CD4-positive, alpha-beta T cell (primary cell): Measurements from ENCODE around the gene QKI. TPM values are rescaled to one million over a fixed set of nuclear protein-coding genes. Genes with fewer than 3 reads are reported as not detected.

ENCODE experiments used
- ATAC-seq: fragments of 200-7000 bp; cut with Tn5 transposase; one replicate; pipeline ENCODE4 v1.10.0; 2022; ENCODE audit warnings: mild to moderate bottlenecking; ENCODE audit not compliant: poor library complexity
- CTCF ChIA-PET: fragments of 350-600 bp; sonication (Branson Sonifier 250); formaldehyde crosslinking; loops from one replicate; lab custom pipeline; 2021; ENCODE audit warnings: antibody characterized with exemption, inconsistent platforms; lab: Charles Lee
- POLR2A ChIA-PET: fragments of 350-600 bp; sonication (Branson Sonifier 250); formaldehyde crosslinking; loops from one replicate; lab custom pipeline; 2021; ENCODE audit warnings: antibody characterized with exemption, inconsistent platforms; lab: Charles Lee
- DNase-seq, 14 experiments: peaks; one replicate each; pipeline ENCODE4 v3.0.0-alpha.2; 2013 to 2020; ENCODE audit warnings: mixed read lengths in 2 of 14
- H3K27ac ChIP-seq, 2 donors: one replicate each; pipeline versions ENCODE4 v1.5.1 to v1.7.0; 2013; ENCODE audit warnings: low read length in 2 of 2, low read depth in 1 of 2, mild to moderate bottlenecking in 1 of 2
- H3K27me3 ChIP-seq, 2 experiments: 1 replicate in 1 of 2; 2 replicates in 1 of 2; pipeline versions ENCODE4 v1.6.1 to v1.7.0; 2013; ENCODE audit warnings: low read length in 2 of 2, control low read depth in 1 of 2, mild to moderate bottlenecking in 1 of 2, moderate library complexity in 1 of 2; ENCODE audit not compliant: insufficient read depth in 2 of 2, control insufficient read depth in 1 of 2
- H3K36me3 ChIP-seq: one replicate; pipeline ENCODE4 v1.6.1; 2013; ENCODE audit warnings: low read length, control low read depth; ENCODE audit not compliant: insufficient read depth
- H3K4me1 ChIP-seq: one replicate; pipeline ENCODE4 v1.6.1; 2013; ENCODE audit warnings: low read length, control low read depth; ENCODE audit not compliant: insufficient read depth
- H3K4me3 ChIP-seq: one replicate; pipeline ENCODE4 v1.5.1; 2013; ENCODE audit warnings: mild to moderate bottlenecking, low read length, moderate library complexity
- H3K9me3 ChIP-seq, 2 experiments: 1 replicate in 1 of 2; 2 replicates in 1 of 2; pipeline versions ENCODE4 v1.6.1 to v1.7.0; 2013; ENCODE audit warnings: low read length in 2 of 2, mild to moderate bottlenecking in 2 of 2, control low read depth in 1 of 2, moderate library complexity in 1 of 2; ENCODE audit not compliant: control insufficient read depth in 1 of 2, insufficient read depth in 1 of 2
- H3K27ac Mint-ChIP-seq: one replicate; pipeline ENCODE4 v1.8.0; 2020; ENCODE audit warnings: mixed read lengths
- H3K27me3 Mint-ChIP-seq: one replicate; pipeline ENCODE4 v1.8.0; 2021; ENCODE audit warnings: mixed read lengths
- H3K36me3 Mint-ChIP-seq: one replicate; pipeline ENCODE4 v1.8.0; 2021; ENCODE audit warnings: low read depth, mixed read lengths
- H3K4me1 Mint-ChIP-seq: one replicate; pipeline ENCODE4 v1.8.0; 2021; ENCODE audit warnings: low read depth, mixed read lengths
- H3K4me3 Mint-ChIP-seq: one replicate; pipeline ENCODE4 v1.8.0; 2020; ENCODE audit warnings: mild to moderate bottlenecking, mixed read lengths
- H3K9me3 Mint-ChIP-seq: one replicate; pipeline ENCODE4 v1.8.0; 2020; ENCODE audit warnings: mixed read lengths
- CTCF ChIP-seq: fragments of 200-600 bp; IDR thresholded peaks from one replicate; pipeline ENCODE4 v1.8.0; 2022; ENCODE audit warnings: antibody characterized with exemption, mild to moderate bottlenecking
- intact Hi-C, 2 experiments: fragments of 100-400 bp; cut with DNase I in 1 of 2; cut with micrococcal nuclease in 1 of 2; formaldehyde crosslinking; loops; one replicate each; pipeline versions ENCODE4 v1.15.1 to v1.9.0; 2023 to 2025; cut with DNase I, micrococcal nuclease
- total RNA-seq, 174 experiments: library from RNA in 2 of 174; stranded (reverse) in 2 of 174; gene quantifications; one replicate each; pipeline ENCODE4 v1.2.3 and lab custom pipeline; 2021 to 2026

Gene QKI
- total RNA-seq, 2 experiments from 2014 or later: 60.7 to 67.3 TPM

- CTCF ChIA-PET: interaction anchor here (0.8 to 2.1 kb wide), 2 partner anchors 9 to 15 kb away, joined by 4 to 5 read pairs; no protein-coding TSS in a partner anchor
- DNase-seq (no peak), ATAC-seq (no peak)
- Mint-ChIP-seq H3K9me3 (no peaks in the 10 kb centered on the region), H3K27me3 (no peaks in the 10 kb centered on the region), H3K36me3 (no peaks in the 10 kb centered on the region), H3K4me1 (peaks cover 58% of the 10 kb centered on the region), H3K4me3 (no peak overlapping the region), H3K27ac (no peak overlapping the region)
- Histone ChIP-seq H3K4me3 (no peak overlapping the region), H3K4me1 (no peaks in the 10 kb centered on the region), H3K9me3 (no peaks in the 10 kb centered on the region), H3K36me3 (no peaks in the 10 kb centered on the region), H3K27ac (no peak overlapping the region), H3K27me3 (no peaks in the 10 kb centered on the region)
- intact Hi-C loops: no loop called here
- TF ChIP-seq CTCF: no peak
- POLR2A ChIA-PET: no interaction called here
Measured at GRCh38 chr6:163491737-163492300, 77.3 kb downstream of the QKI start.

- Histone ChIP-seq H3K4me3 (no peak overlapping the region), H3K27ac (no peak overlapping the region), H3K36me3 (no peaks in the 10 kb centered on the region), H3K9me3 (no peaks in the 10 kb centered on the region), H3K27me3 (no peaks in the 10 kb centered on the region), H3K4me1 (no peaks in the 10 kb centered on the region)
- H3K4me3 Mint-ChIP-seq: no peak overlapping the region
- ChIA-PET CTCF (no interaction called here), POLR2A (no interaction called here)
- intact Hi-C loops: no loop called here
- ATAC-seq: no peak
- no peaks in the 10 kb centered on the region for H3K27me3 Mint-ChIP-seq
- peaks cover 36% of the 10 kb centered on the region for H3K4me1 Mint-ChIP-seq
- H3K27ac Mint-ChIP-seq: no peak overlapping the region
- no peak for DNase-seq
- no peaks in the 10 kb centered on the region for H3K9me3 Mint-ChIP-seq
- no peak for TF ChIP-seq CTCF
- H3K36me3 Mint-ChIP-seq: no peaks in the 10 kb centered on the region
Measured at GRCh38 chr6:163494279-163494727, 79.8 kb downstream of the QKI start.

GRCh38 chr6:163496205-163496604, 81.7 kb downstream of the QKI start:
- POLR2A ChIA-PET: no interaction called here
- H3K9me3 Mint-ChIP-seq: no peaks in the 10 kb centered on the region
- H3K36me3 ChIP-seq: no peaks in the 10 kb centered on the region
- TF ChIP-seq CTCF: no peak
- H3K27me3 Mint-ChIP-seq: no peaks in the 10 kb centered on the region
- H3K27me3 ChIP-seq: no peaks in the 10 kb centered on the region
- intact Hi-C loops: no loop called here
- CTCF ChIA-PET: no interaction called here
- H3K4me3 Mint-ChIP-seq: no peak overlapping the region
- no peak for DNase-seq
- no peaks in the 10 kb centered on the region for H3K4me1 ChIP-seq
- ATAC-seq: no peak
- no peak overlapping the region for H3K27ac ChIP-seq
- peaks cover 8% of the 10 kb centered on the region for H3K36me3 Mint-ChIP-seq
- no peak overlapping the region for H3K27ac Mint-ChIP-seq
- no peaks in the 10 kb centered on the region for H3K9me3 ChIP-seq
- H3K4me1 Mint-ChIP-seq: peaks cover 25% of the 10 kb centered on the region
- H3K4me3 ChIP-seq: no peak overlapping the region
